B cell (primary cell): Measurements from ENCODE around the gene XDH.

Experiments
- CTCF ChIP-seq: fragments of 200-600 bp; IDR thresholded peaks from one replicate; pipeline ENCODE4 v1.8.0; 2022; ENCODE audit warnings: antibody characterized with exemption, mild to moderate bottlenecking
- EZH2 ChIP-seq: IDR thresholded peaks from 2 replicates; pipeline ENCODE4 v1.6.1; 2012; ENCODE audit warnings: borderline replicate concordance, low read depth, mild to moderate bottlenecking, moderate library complexity, low read length; ENCODE audit not compliant: insufficient read depth, poor library complexity, severe bottlenecking

- TF ChIP-seq EZH2 (no peak), CTCF (no peak)
Observed at GRCh38 chr2:31337860-31338259, 76.7 kb downstream of the XDH start.
